ENCODE results near the gene NF2. TPM values are rescaled to one million over a fixed set of nuclear protein-coding genes. Genes with fewer than 3 reads are reported as not detected.

NF2 gene
- polyA plus RNA-seq, 3 donors: 7.7 to 15.5 (median 8.4) TPM

- no peaks in the 10 kb centered on the region for H3K36me3 Mint-ChIP-seq
- H4K20me1 ChIP-seq (ENCODE audit: insufficient read depth, low read length): no peaks in the 10 kb centered on the region
- no peaks in the 10 kb centered on the region for H3K4me1 Mint-ChIP-seq
- H3K4me3 Mint-ChIP-seq: no peak overlapping the region
- H3K4me3 ChIP-seq (replicated peaks in 1 of 3; ENCODE audit: low read depth in 2 of 3, low read length in 3 of 3): no peak overlapping the region
- H3K9me3 ChIP-seq (replicated peaks in 1 of 2; ENCODE audit: control insufficient read depth in 1 of 2, insufficient read depth in 1 of 2, low read length in 2 of 2): no peaks in the 10 kb centered on the region
- no peak overlapping the region for H3K27ac Mint-ChIP-seq
- TF ChIP-seq, protein P1, sequence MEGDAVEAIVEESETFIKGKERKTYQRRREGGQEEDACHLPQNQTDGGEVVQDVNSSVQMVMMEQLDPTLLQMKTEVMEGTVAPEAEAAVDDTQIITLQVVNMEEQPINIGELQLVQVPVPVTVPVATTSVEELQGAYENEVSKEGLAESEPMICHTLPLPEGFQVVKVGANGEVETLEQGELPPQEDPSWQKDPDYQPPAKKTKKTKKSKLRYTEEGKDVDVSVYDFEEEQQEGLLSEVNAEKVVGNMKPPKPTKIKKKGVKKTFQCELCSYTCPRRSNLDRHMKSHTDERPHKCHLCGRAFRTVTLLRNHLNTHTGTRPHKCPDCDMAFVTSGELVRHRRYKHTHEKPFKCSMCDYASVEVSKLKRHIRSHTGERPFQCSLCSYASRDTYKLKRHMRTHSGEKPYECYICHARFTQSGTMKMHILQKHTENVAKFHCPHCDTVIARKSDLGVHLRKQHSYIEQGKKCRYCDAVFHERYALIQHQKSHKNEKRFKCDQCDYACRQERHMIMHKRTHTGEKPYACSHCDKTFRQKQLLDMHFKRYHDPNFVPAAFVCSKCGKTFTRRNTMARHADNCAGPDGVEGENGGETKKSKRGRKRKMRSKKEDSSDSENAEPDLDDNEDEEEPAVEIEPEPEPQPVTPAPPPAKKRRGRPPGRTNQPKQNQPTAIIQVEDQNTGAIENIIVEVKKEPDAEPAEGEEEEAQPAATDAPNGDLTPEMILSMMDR (IDR thresholded peaks at IDR 0.05): no peak
- peaks cover 0 to 2% (median 0%) of the 10 kb centered on the region in 7 donors for H3K9me3 Mint-ChIP-seq
- H3K27me3 ChIP-seq (ENCODE audit: control insufficient read depth in 2 of 2, insufficient read depth in 2 of 2, low read length in 2 of 2): no peaks in the 10 kb centered on the region
- no peak overlapping the region for H2AFZ ChIP-seq (ENCODE audit: insufficient read depth, low read depth, low read length, poor library complexity, severe bottlenecking)
- no peak overlapping the region for H3K9ac ChIP-seq (ENCODE audit: insufficient read depth, low read length, poor library complexity, severe bottlenecking)
- DNase-seq: no peak
- WGBS (ENCODE audit: insufficient coverage): 91% methylated on average over 7 of the region's 18 CpGs
- H3K79me2 ChIP-seq (ENCODE audit: insufficient read depth, low read length): no peaks in the 10 kb centered on the region
- no peak overlapping the region for H3K27ac ChIP-seq (ENCODE audit: low read depth in 1 of 2, low read length in 2 of 2)
- no peaks in the 10 kb centered on the region for H3K36me3 ChIP-seq (replicated peaks in 1 of 2; ENCODE audit: control insufficient read depth in 1 of 2, insufficient read depth in 2 of 2, low read length in 2 of 2)
- no peak overlapping the region for H3K4me2 ChIP-seq (replicated peaks; ENCODE audit: extremely low read depth, low read length, poor library complexity, severe bottlenecking)
- no peaks in the 10 kb centered on the region for H3K4me1 ChIP-seq (ENCODE audit: control insufficient read depth in 1 of 2, insufficient read depth in 2 of 2, low read length in 2 of 2)
- intact Hi-C loops (cut with micrococcal nuclease): no loop called here
- H3K27me3 Mint-ChIP-seq (ENCODE audit: low read depth in 3 of 3): peaks cover 18 to 39% (median 25%) of the 10 kb centered on the region in 3 donors
Observed at GRCh38 chr22:29710922-29711593, 107.6 kb downstream of the NF2 start.

- intact Hi-C loops (cut with micrococcal nuclease): no loop called here
- no peak overlapping the region for H2AFZ ChIP-seq (ENCODE audit: insufficient read depth, low read depth, low read length, poor library complexity, severe bottlenecking)
- Mint-ChIP-seq H3K36me3 (no peaks in the 10 kb centered on the region), H3K27me3 (ENCODE audit: low read depth in 3 of 3) (peaks cover 11 to 40% (median 27%) of the 10 kb centered on the region in 3 donors), H3K4me3 (no peak overlapping the region), H3K4me1 (no peaks in the 10 kb centered on the region), H3K27ac (peak overlapping the region in 2 of 7 donors; percentile 36 to 63), H3K9me3 (peaks cover 0 to 2% (median 0%) of the 10 kb centered on the region in 7 donors)
- no peaks in the 10 kb centered on the region for H3K4me1 ChIP-seq (ENCODE audit: control insufficient read depth in 1 of 2, insufficient read depth in 2 of 2, low read length in 2 of 2)
- H3K4me2 ChIP-seq (replicated peaks; ENCODE audit: extremely low read depth, low read length, poor library complexity, severe bottlenecking): no peak overlapping the region
- no peaks in the 10 kb centered on the region for H3K27me3 ChIP-seq (ENCODE audit: control insufficient read depth in 2 of 2, insufficient read depth in 2 of 2, low read length in 2 of 2)
- H3K27ac ChIP-seq (ENCODE audit: low read depth in 1 of 2, low read length in 2 of 2): no peak overlapping the region
- no peaks in the 10 kb centered on the region for H3K9me3 ChIP-seq (replicated peaks in 1 of 2; ENCODE audit: control insufficient read depth in 1 of 2, insufficient read depth in 1 of 2, low read length in 2 of 2)
- H4K20me1 ChIP-seq (ENCODE audit: insufficient read depth, low read length): no peaks in the 10 kb centered on the region
- no peak overlapping the region for H3K9ac ChIP-seq (ENCODE audit: insufficient read depth, low read length, poor library complexity, severe bottlenecking)
- H3K79me2 ChIP-seq (ENCODE audit: insufficient read depth, low read length): no peaks in the 10 kb centered on the region
- H3K36me3 ChIP-seq (replicated peaks in 1 of 2; ENCODE audit: control insufficient read depth in 1 of 2, insufficient read depth in 2 of 2, low read length in 2 of 2): no peaks in the 10 kb centered on the region
- DNase-seq: no peak
- TF ChIP-seq, protein P1 (IDR thresholded peaks at IDR 0.05): no peak
- H3K4me3 ChIP-seq (replicated peaks in 1 of 3; ENCODE audit: low read depth in 2 of 3, low read length in 3 of 3): no peak overlapping the region
- WGBS (ENCODE audit: insufficient coverage): 94% methylated on average over 2 of the region's 2 CpGs
Observed at GRCh38 chr22:29712119-29712518, 108.7 kb downstream of the NF2 start.
